ENCODE results near the gene RAPSN. TPM values are rescaled to one million over a fixed set of nuclear protein-coding genes. Genes with fewer than 3 reads are reported as not detected.

The RAPSN gene
- total RNA-seq, 2 experiments from 2014 or later: 0.21 TPM; not detected in 1

DNA sequence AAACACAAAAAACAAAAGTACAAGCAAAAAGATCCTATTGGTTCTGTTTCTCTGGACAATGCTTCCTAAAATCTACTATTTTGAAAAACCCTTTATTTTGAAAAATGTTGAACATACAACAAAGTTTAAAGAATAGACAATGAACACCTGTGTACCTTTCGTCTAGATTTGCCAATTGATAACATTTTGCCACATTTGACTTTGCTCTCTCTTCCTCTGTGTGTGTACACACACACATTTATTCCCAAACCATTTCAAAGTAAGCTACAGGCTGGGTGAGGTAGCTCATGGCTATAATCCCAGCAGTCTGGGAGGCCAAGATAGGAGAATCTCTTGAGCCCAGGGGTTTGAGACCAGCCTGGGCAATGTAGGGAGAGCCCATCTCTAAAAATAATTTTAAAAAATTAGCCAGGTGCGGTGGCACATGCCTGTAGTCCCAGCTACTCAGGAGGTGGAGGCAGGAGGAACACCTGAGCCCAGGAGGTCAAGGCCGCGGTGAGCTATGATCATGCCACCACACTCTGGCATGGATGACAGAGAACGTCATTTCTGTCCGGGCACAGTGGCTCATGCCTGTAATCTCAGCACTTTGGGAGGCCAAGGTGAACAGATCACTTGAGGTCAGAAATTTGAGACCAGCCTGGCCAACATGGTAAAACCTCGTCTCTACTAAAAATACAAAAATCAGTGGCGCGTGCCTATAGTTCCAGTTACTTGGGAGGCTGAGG is 17.4 kb downstream of the RAPSN start:
- Mint-ChIP-seq H3K4me1 (peaks cover 6% of the 10 kb centered on the region), H3K9me3 (ENCODE audit: low read depth) (no peaks in the 10 kb centered on the region), H3K27ac (no peak overlapping the region), H3K27me3 (no peaks in the 10 kb centered on the region), H3K36me3 (ENCODE audit: low read depth) (no peaks in the 10 kb centered on the region), H3K4me3 (no peak overlapping the region)
- DNase-seq (no peak), ATAC-seq (no peak)
- intact Hi-C loops (cut with DNase I, micrococcal nuclease): no loop called here
- POLR2A ChIA-PET: interaction anchor here (0.6 kb wide), 1 partner anchor 155 kb away, joined by 5 read pairs; no protein-coding TSS in a partner anchor
- CTCF ChIA-PET: interaction anchor here (0.6 kb wide), 1 partner anchor 18 kb away, joined by 3 read pairs; no protein-coding TSS in a partner anchor

DNA sequence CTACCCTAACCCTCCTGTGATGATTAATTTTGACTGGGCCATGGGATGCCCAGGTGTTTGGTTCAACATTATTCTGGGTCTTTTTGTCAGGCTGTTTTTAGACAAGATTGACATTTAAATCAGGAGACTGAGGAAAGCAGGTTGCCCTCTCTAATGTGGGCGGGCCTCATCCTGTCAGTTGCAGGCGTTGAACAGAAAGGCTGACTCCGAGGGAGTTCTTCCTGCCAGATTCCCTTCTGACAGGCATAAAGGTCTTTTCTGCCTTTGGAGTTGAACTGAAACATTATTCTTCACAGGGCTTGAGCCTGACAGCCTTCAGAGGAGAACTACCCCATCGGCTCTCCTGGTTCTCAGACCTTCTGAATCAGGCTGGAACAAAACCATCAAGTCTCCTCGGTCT is 18.4 kb downstream of the RAPSN start:
- Mint-ChIP-seq H3K4me1 (peaks cover 8% of the 10 kb centered on the region), H3K36me3 (ENCODE audit: low read depth) (peaks cover 7% of the 10 kb centered on the region), H3K27ac (no peak overlapping the region), H3K9me3 (ENCODE audit: low read depth) (no peaks in the 10 kb centered on the region), H3K27me3 (no peaks in the 10 kb centered on the region), H3K4me3 (no peak overlapping the region)
- intact Hi-C loops (cut with DNase I, micrococcal nuclease): no loop called here
- ChIA-PET CTCF (no interaction called here), POLR2A (interaction anchor here (0.7 kb wide), 1 partner anchor 82 kb away, joined by 4 read pairs; no protein-coding TSS in a partner anchor)
- ATAC-seq: no peak
- no peak for DNase-seq

DNA sequence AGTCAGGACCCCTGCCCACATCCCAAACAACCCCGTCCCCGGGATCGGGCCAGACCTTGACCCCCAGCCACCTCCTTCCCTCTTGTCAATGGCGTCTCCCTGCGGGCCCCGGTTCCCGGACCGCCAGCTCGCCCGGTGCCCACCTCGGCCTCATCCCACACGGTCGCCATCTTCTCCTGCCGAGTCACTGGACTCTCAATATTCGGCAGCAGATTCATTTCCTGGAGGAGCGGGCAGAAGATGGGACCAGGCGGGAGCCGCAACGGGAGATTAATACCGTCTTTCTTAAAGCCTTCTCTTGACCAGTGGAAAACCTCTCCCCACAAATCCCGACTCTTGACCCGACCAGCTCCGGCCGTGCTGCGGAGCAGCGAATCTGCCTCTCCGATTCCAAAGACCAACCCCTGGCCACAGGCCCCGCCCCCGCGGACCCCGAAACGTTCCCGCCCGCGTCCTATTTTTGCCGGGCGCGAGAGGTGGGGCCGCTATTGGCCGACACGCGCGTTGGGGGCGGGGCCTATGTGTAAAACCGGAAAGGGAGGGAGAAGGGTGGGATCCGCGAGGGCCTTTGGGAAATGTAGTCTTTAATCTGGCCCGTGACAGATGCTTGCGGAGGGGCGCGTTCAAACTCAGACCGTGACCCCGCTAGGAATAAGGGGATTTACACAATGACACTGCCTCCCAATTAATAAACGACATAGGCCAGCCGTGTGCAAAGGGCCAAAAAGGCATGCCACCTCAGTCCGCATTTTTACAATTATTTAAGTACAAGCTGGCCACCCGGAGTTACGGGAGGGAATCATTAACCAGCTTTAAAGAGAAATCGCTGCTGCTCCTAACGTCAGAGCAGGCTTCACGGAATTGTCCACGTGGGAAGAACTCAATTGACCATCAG is 22.6 kb downstream of the RAPSN start, which contains the start of gene PSMC3:
Gene PSMC3, minus strand, starts transcription at position 378 of the 895 bp plus-strand sequence. Its CDS starts 160 bp downstream, at position 218.
- Mint-ChIP-seq H3K4me3 (peak within 1 kb of the TSS; percentile 100), H3K4me1 (peaks cover 24% of the 10 kb centered on the region), H3K27me3 (no peaks in the 10 kb centered on the region), H3K27ac (peak within 1 kb of the TSS; percentile 100), H3K9me3 (ENCODE audit: low read depth) (no peaks in the 10 kb centered on the region), H3K36me3 (ENCODE audit: low read depth) (peaks cover 34% of the 10 kb centered on the region)
- intact Hi-C loops (cut with DNase I, micrococcal nuclease): loop anchor here (1.0 to 10.0 kb wide), 17 partner anchors 18 to 1312 kb away; partner anchors contain the start of genes DDB2 (in 2 of the 2), SLC39A13 (in 2 of the 2), ACP2 (in 1 of the 2) and ARHGAP1 (in 1 of the 2)
- DNase-seq: peak; percentile 100
- peak; percentile 98 for ATAC-seq
- ChIA-PET POLR2A (interaction anchor here (0.6 to 1.4 kb wide), 5 partner anchors 9 to 341 kb away, joined by 3 to 10 read pairs (median 4); partner anchors contain the start of gene ACP2), CTCF (interaction anchor here (0.6 to 7.6 kb wide), 7 partner anchors 10 to 357 kb away, joined by 3 to 69 read pairs (median 5); partner anchors contain the start of genes ACP2 and SLC39A13)

DNA sequence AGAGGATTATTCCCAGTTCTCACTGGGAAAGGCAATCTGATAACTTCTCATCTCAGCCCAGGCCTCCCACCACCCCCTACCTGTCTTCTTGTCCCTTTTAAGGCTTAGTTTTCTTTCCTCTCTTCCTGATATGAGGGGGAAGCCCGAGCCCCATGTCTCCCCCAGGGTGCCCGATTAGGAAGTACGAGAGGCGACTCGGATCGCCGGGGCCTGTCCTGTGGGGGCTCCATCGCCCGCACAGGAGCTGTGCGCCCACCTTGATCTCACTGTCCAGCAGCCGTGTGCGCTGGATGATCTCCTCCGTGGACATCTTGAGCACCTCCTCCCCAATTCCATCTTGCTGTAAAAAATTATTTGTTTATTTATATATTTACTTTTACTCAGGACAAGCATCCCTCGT is 23.3 kb downstream of the RAPSN start:
- ChIA-PET CTCF (interaction anchor here (1.2 to 7.6 kb wide), 3 partner anchors 9 to 51 kb away, joined by 5 to 69 read pairs (median 7); partner anchors contain the start of gene SLC39A13), POLR2A (interaction anchor here (0.6 to 1.4 kb wide), 3 partner anchors 177 to 342 kb away, joined by 3 to 6 read pairs (median 4); partner anchors contain the start of gene ACP2)
- peaks cover 24% of the 10 kb centered on the region for H3K4me1 Mint-ChIP-seq
- no peak for DNase-seq
- H3K27me3 Mint-ChIP-seq: no peaks in the 10 kb centered on the region
- peak overlapping the region; percentile 100 for H3K27ac Mint-ChIP-seq
- intact Hi-C loops (cut with DNase I, micrococcal nuclease): loop anchor here (1.0 to 10.0 kb wide), 17 partner anchors 17 to 1311 kb away; partner anchors contain the start of genes DDB2 (in 2 of the 2), SLC39A13 (in 2 of the 2), ACP2 (in 1 of the 2) and ARHGAP1 (in 1 of the 2)
- H3K9me3 Mint-ChIP-seq (ENCODE audit: low read depth): no peaks in the 10 kb centered on the region
- H3K36me3 Mint-ChIP-seq (ENCODE audit: low read depth): peaks cover 36% of the 10 kb centered on the region
- no peak for ATAC-seq
- peak overlapping the region; percentile 100 for H3K4me3 Mint-ChIP-seq

DNA sequence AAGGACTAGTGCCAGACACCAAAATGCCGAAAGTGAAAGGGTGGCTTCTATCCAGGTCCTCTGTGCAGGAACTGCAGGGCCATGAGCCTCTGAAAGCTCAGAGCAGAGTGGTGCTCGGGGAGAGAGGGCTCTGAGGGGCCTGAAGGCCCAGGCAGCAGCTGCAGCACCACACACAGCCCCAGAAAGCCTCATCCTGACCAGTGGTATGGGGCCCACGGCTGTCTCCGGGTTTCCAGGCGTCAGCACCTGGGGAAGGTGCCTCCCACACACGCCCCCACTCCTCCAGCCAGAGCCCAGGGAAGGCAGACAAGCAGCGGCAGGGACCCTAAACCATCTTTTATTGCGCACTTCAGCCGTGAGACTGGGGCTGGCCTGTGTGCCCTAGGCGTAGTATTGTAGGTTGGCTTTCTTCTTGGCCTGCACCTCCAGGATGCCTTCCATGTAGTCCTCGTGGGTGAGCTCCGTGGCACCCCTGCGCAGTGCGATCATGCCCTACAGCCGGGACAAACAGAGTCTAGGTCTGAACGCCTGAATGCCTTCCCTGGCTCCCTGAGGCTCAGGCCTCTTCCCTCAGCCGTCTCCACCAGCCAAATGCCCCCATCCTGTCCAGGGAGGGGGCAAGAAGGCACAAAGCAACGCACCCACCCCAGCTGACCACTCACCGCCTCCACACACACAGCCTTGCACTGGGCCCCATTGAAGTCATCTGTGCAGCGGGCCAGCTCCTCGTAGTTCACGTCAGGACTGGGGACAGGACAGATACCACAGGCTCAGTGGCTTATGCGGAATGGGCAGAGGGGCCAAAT is 30.3 kb downstream of the RAPSN start:
- no peaks in the 10 kb centered on the region for H3K4me1 Mint-ChIP-seq
- H3K27ac Mint-ChIP-seq: no peak overlapping the region
- DNase-seq (no peak), ATAC-seq (no peak)
- no peaks in the 10 kb centered on the region for H3K9me3 Mint-ChIP-seq (ENCODE audit: low read depth)
- H3K4me3 Mint-ChIP-seq: no peak overlapping the region
- no peaks in the 10 kb centered on the region for H3K27me3 Mint-ChIP-seq
- intact Hi-C loops (cut with DNase I, micrococcal nuclease): no loop called here
- ChIA-PET POLR2A (no interaction called here), CTCF (interaction anchor here (0.7 to 1.0 kb wide), 3 partner anchors 9 to 127 kb away, joined by 3 to 4 read pairs (median 4); no protein-coding TSS in a partner anchor)
- peaks cover 41% of the 10 kb centered on the region for H3K36me3 Mint-ChIP-seq (ENCODE audit: low read depth)

DNA sequence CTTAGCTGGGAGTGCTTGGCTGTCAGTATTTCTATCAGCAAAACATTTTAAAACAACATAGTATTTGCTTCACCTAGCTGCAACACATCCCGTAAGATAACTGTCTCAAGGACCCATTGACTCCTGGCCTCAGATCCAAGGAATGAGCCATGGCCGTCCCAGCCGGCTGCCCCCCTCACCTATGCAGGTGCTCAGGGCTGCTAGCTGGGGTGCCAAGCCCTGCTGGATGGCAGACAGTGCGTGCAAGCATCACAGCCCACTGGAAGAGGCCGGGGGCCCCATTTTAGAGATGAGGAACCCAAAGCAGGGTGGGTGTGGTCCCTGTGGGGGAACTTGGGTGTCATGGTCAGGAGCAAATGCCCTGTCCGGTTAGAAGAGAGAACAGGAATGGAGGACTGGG is 31.2 kb downstream of the RAPSN start:
- ChIA-PET POLR2A (interaction anchor here (1.6 kb wide), 1 partner anchor 9 kb away, joined by 3 read pairs; the partner anchor contains the start of gene PSMC3), CTCF (interaction anchor here (0.5 to 1.2 kb wide), 3 partner anchors 44 to 258 kb away, joined by 3 read pairs; no protein-coding TSS in a partner anchor)
- H3K36me3 Mint-ChIP-seq (ENCODE audit: low read depth): peaks cover 39% of the 10 kb centered on the region
- DNase-seq (no peak), ATAC-seq (no peak)
- intact Hi-C loops (cut with DNase I, micrococcal nuclease): no loop called here
- H3K4me1 Mint-ChIP-seq: no peaks in the 10 kb centered on the region
- H3K27ac Mint-ChIP-seq: no peak overlapping the region
- no peak overlapping the region for H3K4me3 Mint-ChIP-seq
- H3K27me3 Mint-ChIP-seq: no peaks in the 10 kb centered on the region
- no peaks in the 10 kb centered on the region for H3K9me3 Mint-ChIP-seq (ENCODE audit: low read depth)

DNA sequence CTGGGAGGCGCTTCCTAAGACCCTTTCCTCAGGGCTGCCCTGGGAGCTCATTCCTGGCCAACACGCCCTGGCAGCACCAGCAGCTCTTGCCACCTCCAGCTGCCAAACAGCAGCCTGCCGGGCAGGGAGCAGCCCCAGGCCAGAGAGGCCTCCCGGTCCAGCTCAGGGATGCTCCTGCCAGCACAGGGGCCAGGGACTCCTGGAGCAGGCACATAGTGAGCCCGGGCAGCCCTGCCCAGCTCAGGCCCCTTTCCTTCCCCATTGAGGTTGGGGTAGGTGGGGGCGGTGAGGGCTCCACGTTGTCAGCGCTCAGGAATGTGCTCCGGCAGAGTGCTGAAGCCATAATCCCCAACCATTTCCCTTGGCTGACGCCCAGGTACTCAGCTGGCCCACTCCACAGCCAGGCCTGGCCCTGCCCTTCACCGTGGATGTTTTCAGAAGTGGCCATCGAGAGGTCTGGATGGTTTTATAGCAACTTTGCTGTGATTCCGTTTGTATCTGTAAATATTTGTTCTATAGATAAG is 32.9 kb downstream of the RAPSN start:
- Mint-ChIP-seq H3K9me3 (ENCODE audit: low read depth) (no peaks in the 10 kb centered on the region), H3K4me3 (no peak overlapping the region), H3K36me3 (ENCODE audit: low read depth) (peaks cover 32% of the 10 kb centered on the region), H3K27ac (no peak overlapping the region), H3K4me1 (no peaks in the 10 kb centered on the region), H3K27me3 (no peaks in the 10 kb centered on the region)
- ChIA-PET CTCF (interaction anchor here (0.6 to 1.2 kb wide), 2 partner anchors 10 to 103 kb away, joined by 4 to 5 read pairs; partner anchors contain the start of gene PSMC3), POLR2A (no interaction called here)
- DNase-seq: no peak
- ATAC-seq: no peak
- intact Hi-C loops (cut with DNase I, micrococcal nuclease): no loop called here

DNA sequence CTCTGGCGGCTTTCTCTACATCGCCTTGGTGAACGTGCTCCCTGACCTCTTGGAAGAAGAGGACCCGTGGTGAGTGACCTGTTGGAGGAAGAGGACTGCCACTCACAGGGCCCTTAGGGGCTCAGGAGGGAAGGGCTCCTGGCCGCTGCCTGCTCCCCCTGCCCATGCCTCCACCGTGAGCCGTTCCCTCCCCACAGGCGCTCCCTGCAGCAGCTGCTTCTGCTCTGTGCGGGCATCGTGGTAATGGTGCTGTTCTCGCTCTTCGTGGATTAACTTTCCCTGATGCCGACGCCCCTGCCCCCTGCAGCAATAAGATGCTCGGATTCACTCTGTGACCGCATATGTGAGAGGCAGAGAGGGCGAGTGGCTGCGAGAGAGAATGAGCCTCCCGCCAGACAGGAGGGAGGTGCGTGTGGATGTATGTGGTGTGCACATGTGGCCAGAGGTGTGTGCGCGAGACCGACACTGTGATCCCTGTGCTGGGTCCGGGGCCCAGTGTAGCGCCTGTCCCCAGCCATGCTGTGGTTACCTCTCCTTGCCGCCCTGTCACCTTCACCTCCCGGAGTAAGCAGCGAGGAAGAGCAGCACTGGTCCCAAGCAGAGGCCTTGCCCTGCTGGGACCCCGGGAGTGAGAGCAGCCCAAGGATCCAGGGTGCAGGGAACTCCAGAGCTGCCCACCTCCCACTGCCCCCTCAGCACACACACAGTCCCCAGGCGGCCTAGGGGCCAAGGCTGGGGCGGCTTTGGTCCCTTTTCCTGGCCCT is 33.7 kb downstream of the RAPSN start:
- no peak for ATAC-seq
- POLR2A ChIA-PET: no interaction called here
- Mint-ChIP-seq H3K27me3 (no peaks in the 10 kb centered on the region), H3K4me1 (no peaks in the 10 kb centered on the region), H3K9me3 (ENCODE audit: low read depth) (no peaks in the 10 kb centered on the region), H3K36me3 (ENCODE audit: low read depth) (peaks cover 32% of the 10 kb centered on the region), H3K4me3 (no peak overlapping the region), H3K27ac (peak overlapping the region; percentile 37)
- CTCF ChIA-PET: interaction anchor here (0.6 kb wide), 1 partner anchor 102 kb away, joined by 4 read pairs; no protein-coding TSS in a partner anchor
- DNase-seq: no peak
- intact Hi-C loops (cut with DNase I, micrococcal nuclease): no loop called here

DNA sequence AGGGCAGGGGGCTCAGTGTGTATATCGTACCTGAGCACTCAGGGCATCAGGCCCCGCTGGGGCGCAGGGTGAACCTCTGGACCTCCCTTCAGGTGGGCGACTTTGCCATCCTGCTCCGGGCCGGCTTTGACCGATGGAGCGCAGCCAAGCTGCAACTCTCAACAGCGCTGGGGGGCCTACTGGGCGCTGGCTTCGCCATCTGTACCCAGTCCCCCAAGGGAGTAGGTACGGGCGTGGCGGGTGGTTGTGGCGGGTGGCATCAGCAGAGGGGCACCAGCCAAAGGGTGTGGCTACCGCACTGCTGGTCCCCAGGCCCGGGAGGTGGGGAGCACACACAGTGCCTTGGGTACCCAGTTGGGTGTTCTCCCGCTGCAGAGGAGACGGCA is 34.3 kb downstream of the RAPSN start:
- ChIA-PET POLR2A (no interaction called here), CTCF (no interaction called here)
- intact Hi-C loops (cut with DNase I, micrococcal nuclease): no loop called here
- Mint-ChIP-seq H3K9me3 (ENCODE audit: low read depth) (no peaks in the 10 kb centered on the region), H3K4me3 (no peak overlapping the region), H3K27me3 (no peaks in the 10 kb centered on the region), H3K27ac (no peak overlapping the region), H3K4me1 (no peaks in the 10 kb centered on the region), H3K36me3 (ENCODE audit: low read depth) (peaks cover 26% of the 10 kb centered on the region)
- no peak for DNase-seq
- no peak for ATAC-seq
